ENCODE measurements around the gene DACT3. TPM values are rescaled to one million over a fixed set of nuclear protein-coding genes. Genes with fewer than 3 reads are reported as not detected.
"Not testable (repeated sequence)": the region's sequence is repeated elsewhere in the genome, so short reads cannot be mapped to it uniquely, and the experiment has no call there.

DACT3 gene
- total RNA-seq, 1 donor from 2014 or later, result 55.1 TPM

- Mint-ChIP-seq H3K9me3 (ENCODE audit: unreplicated experiment) (peaks cover 11% of the 10 kb centered on the region), H3K27me3 (ENCODE audit: unreplicated experiment) (peaks cover 8% of the 10 kb centered on the region), H3K4me3 (ENCODE audit: unreplicated experiment) (peak overlapping the region; percentile 20), H3K27ac (ENCODE audit: unreplicated experiment) (peak overlapping the region; percentile 66), H3K4me1 (ENCODE audit: low read depth, unreplicated experiment) (peaks cover 28% of the 10 kb centered on the region), H3K36me3 (ENCODE audit: unreplicated experiment) (no peaks in the 10 kb centered on the region)
- TF ChIP-seq CTCF (IDR thresholded peaks at IDR 0.05; ENCODE audit: partially characterized antibody, unreplicated experiment), result no peak
- no peak for DNase-seq
These were observed 31.4 kb downstream of the DACT3 start for GRCh38 chr19:46629546-46630025.

GRCh38 chr19:46628970-46629369 is 32.0 kb downstream of the DACT3 start:
- H3K27ac Mint-ChIP-seq (ENCODE audit: unreplicated experiment); H3K27me3 Mint-ChIP-seq (ENCODE audit: unreplicated experiment); DNase-seq; H3K4me3 Mint-ChIP-seq (ENCODE audit: unreplicated experiment); H3K36me3 Mint-ChIP-seq (ENCODE audit: unreplicated experiment): not testable (repeated sequence)
- H3K4me1 Mint-ChIP-seq (ENCODE audit: low read depth, unreplicated experiment), result peaks cover 28% of the 10 kb centered on the region
- peaks cover 11% of the 10 kb centered on the region for H3K9me3 Mint-ChIP-seq (ENCODE audit: unreplicated experiment)

- no peaks in the 10 kb centered on the region for H3K36me3 Mint-ChIP-seq (ENCODE audit: unreplicated experiment)
- no peak for TF ChIP-seq CTCF (IDR thresholded peaks at IDR 0.05; ENCODE audit: partially characterized antibody, unreplicated experiment)
- no peak overlapping the region for H3K4me3 Mint-ChIP-seq (ENCODE audit: unreplicated experiment)
- no peak for DNase-seq
- peaks cover 18% of the 10 kb centered on the region for H3K4me1 Mint-ChIP-seq (ENCODE audit: low read depth, unreplicated experiment)
- H3K27me3 Mint-ChIP-seq (ENCODE audit: unreplicated experiment), result peaks cover 2% of the 10 kb centered on the region
- H3K27ac Mint-ChIP-seq (ENCODE audit: unreplicated experiment), result no peak overlapping the region
- H3K9me3 Mint-ChIP-seq (ENCODE audit: unreplicated experiment), result peaks cover 8% of the 10 kb centered on the region
These were observed 34.5 kb downstream of the DACT3 start for GRCh38 chr19:46626446-46626845.

- Mint-ChIP-seq H3K27ac (ENCODE audit: unreplicated experiment) (no peak overlapping the region), H3K27me3 (ENCODE audit: unreplicated experiment) (peaks cover 2% of the 10 kb centered on the region)
These were observed 35.3 kb downstream of the DACT3 start for GRCh38 chr19:46625731-46626130.

GRCh38 chr19:46624958-46625661 is 35.9 kb downstream of the DACT3 start, which contains the start of gene PTGIR:
Gene PTGIR, minus strand, starts transcription at chr19:46625089. Its CDS starts 864 bp downstream, at chr19:46624225.
- peak within 1 kb of the TSS; percentile 52 for H3K4me3 Mint-ChIP-seq (ENCODE audit: unreplicated experiment)
- peak within 1 kb of the TSS; percentile 33 for H3K27ac Mint-ChIP-seq (ENCODE audit: unreplicated experiment)
- peaks cover 23% of the 10 kb centered on the region for H3K4me1 Mint-ChIP-seq (ENCODE audit: low read depth, unreplicated experiment)
- no peaks in the 10 kb centered on the region for H3K36me3 Mint-ChIP-seq (ENCODE audit: unreplicated experiment)
- DNase-seq, result no peak
- TF ChIP-seq CTCF (IDR thresholded peaks at IDR 0.05; ENCODE audit: partially characterized antibody, unreplicated experiment), result no peak
- peaks cover 2% of the 10 kb centered on the region for H3K27me3 Mint-ChIP-seq (ENCODE audit: unreplicated experiment)
- H3K9me3 Mint-ChIP-seq (ENCODE audit: unreplicated experiment), result peaks cover 6% of the 10 kb centered on the region

More at GRCh38 chr19:46625731-46626130, 35.3 kb downstream of the DACT3 start:
- peaks cover 6% of the 10 kb centered on the region for H3K9me3 Mint-ChIP-seq (ENCODE audit: unreplicated experiment)
- TF ChIP-seq CTCF (IDR thresholded peaks at IDR 0.05; ENCODE audit: partially characterized antibody, unreplicated experiment), result no peak
- H3K36me3 Mint-ChIP-seq (ENCODE audit: unreplicated experiment), result no peaks in the 10 kb centered on the region
- no peak overlapping the region for H3K4me3 Mint-ChIP-seq (ENCODE audit: unreplicated experiment)
- DNase-seq, result no peak
- H3K4me1 Mint-ChIP-seq (ENCODE audit: low read depth, unreplicated experiment), result peaks cover 19% of the 10 kb centered on the region

Data from glutamatergic neuron (in vitro differentiated cells).